ENCODE data around the gene DDX10.
"Not testable (repeated sequence)": the region's sequence is repeated elsewhere in the genome, so short reads cannot be mapped to it uniquely, and the experiment has no call there.

The DDX10 gene

DNA sequence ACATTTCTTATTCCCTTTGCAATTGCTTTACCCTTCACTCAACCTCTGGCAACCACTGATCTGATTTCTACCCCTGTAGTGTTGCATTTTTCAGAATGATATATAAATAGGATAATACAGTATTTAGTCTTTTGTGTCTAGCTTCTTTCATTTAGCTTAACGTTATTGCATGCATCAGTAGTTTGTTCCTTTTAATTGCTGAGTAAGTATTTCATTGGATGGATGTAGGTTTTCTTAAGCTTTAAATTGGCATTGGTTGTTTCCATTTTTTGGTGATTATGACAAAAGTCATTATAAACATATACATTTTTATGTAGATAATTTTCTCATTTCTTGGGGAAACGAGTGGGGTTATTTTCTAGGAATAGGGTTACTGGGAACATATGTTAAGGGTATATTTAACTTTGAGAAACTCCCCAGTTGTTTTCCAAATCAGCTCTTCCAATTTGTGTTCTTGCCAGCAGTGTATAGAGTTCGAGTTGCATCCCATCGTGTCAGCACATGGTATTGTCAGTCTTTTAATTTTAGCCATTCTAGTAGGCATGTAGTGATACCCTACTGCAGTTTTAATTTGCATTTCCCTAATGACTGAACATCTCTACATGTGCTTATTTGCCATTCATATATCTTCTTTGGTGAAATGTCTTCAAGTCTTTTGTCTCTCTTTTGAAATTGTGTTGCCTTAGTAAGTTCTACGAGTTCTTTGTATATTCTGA is 60.3 kb downstream of the DDX10 start:
- no peak for DNase-seq

DNA sequence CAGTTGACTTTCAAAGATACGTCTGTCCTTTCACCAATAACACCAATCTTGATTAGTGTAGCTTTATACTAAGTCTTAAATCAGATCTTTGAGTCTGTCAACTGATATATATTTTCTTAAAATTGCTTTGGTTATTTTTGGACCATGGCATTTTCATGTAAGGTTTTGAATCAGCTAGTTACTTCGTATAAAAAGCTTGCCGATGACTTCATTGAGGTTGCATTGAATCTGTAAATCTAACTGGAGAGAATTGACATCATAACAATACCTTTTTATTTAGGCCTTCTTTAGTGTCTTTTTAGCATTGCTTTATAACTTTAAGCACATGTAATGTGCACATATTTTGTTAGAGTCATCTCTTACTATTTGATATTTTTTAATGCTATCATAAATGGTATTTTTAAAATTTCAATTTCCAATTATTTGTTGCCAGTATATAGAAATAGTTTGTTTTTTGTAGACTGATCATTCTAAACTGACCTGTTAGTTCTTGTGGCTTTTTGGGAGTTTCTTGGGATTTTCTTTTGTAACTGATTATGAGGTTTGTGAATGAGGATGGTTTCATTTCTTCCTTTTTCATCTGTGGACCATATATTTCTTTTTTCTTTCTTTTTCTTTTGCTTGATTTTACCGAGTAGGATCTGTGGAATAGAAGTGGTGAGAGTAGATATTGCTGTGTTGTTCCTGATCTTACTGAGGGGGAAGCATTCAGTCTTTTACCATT is 61.4 kb downstream of the DDX10 start:
- DNase-seq = no peak

DNA sequence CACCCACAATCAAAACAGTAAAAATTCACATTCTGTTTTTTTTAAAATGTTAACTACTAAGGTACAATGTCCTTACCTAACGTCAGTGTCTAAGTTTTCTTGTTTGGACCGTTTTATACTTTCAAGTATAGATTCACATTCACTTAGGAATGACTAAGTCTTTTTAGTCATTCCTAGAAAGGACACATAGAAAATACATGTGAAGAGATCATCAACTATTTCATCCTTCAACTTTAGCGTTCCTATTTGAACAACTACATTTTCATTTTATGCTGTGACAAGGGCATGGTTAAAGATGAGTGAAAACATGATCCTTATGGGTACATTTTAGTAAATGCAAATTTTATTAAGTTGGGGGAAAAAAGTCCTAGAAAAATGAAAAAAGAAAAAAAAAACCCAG is 62.8 kb downstream of the DDX10 start:
- no peak for DNase-seq

DNA sequence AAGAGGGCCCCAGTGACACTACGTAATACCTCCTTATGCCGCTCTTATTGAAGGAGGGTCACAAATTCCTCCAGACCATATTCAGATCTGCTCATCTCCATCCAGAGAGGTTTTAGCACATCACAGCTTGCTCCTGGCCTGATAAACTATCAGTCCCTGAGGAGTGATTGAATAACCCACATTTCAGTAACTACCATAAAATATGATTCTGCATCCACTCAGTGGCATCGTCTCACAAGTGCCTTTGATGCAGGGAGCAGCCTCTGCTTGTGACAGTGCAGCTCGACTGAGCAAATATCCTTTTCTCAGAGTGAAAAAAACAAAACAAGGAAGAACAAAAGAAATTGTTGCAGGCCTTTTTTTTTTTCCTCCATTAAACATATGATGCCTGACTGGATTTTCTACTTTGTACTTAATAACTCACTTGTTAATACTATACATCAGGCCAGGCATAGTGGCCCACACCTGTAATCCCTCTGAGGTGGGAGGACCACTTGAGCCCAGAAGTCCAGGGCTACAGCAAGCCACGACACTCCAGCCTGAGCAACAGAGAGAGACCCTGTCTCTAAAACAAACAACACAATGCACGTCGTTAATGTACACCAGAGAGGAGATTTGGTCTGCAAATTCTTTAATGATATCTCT is 64.5 kb downstream of the DDX10 start:
- DNase-seq = no peak

DNA sequence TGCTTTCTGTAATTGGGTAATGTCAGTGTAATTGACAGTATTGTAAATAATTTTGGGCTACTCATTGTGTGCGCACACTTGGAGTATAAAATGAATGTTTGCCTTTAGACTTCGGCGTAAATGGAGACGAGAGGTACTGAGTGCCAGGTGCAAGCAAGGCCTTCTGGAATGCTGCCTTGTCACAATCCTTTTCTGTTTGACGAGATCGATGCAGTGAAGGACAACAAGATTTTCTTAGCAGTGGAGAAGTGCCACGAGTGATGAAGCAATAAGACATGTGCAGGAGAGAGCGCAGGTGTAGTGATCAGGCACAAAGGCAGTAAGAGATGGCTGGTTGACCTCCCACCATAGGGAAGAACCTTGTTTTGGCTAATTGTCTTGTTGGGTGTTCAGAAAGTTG is 67.5 kb downstream of the DDX10 start:
- no peak for DNase-seq

DNA sequence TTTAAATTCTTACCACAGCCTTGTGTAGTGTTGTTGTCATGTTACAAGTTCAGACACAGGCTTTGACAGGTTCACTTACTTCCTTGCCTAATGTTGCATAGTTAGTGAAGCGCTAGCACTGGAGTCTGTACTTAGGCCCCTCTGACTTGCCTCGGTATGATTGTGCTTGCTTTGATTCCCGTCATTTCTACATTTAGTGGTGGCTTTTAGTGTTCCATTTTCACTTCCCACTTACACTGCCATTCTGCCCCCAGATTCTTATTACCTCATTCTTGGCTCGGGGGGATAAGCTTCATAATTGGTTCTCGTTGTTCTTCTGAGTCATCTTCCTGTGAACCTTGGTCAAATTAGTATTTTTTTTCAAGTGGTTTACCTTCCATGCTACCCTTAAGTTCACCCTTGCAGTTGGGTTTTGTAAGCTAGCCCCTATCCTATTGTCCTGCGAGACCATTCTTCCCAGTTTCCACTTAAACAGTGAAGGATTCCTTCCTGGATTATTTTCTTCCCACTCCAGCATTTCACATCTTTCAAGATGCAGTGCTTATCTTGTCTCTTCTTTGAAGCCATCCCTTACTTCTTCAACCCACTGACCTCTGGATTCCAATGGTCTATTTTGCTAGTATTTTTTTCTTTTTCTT is 68.7 kb downstream of the DDX10 start:
- DNase-seq = no peak

DNA sequence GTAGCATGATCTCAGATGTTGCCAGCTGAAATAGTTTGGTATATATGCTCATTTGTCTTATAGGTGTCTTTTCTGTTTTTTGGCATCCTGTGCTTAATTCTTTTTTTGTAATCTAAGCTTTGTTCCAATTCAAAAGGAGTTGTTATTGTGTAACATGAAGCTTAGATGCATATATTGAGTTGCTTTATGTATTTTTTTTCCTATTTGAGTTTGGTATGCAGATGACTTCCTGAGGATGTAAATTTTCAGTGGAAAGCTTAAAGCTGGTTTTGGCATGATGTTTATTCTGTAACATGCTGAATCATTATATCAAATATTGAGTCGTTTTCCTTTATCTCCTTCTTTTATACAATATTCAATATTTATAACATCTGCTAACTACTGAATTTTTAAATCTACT is 69.4 kb downstream of the DDX10 start:
- DNase-seq = no peak

DNA sequence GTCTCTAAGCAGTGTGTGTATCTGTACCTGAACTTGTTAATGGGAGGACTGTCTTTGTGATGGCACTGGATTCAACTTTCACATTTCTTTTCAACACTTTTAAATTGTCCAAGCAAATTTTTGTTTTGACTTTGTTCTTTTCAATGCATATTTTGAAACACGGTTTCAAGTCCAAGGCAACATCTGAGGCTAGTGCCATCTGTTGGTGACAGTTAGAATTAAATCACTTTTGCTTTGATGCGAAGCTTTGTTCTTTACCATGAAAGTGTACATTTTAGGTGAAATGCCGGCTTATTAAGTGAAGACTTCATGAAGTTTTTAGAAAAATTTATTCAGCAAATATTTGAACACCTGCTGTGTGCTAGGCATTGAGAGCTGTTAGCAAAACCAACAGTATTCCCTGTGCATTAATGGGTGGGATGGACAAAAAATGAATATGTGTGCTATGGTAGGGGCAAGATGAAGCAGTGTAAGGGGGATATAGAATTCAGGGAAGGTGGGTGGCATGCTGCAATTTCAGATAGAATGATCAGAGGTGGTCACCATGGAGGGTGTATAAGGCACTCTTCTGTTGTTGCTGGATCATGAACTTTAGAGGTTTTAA is 70.2 kb downstream of the DDX10 start:
- no peak for DNase-seq

DNA sequence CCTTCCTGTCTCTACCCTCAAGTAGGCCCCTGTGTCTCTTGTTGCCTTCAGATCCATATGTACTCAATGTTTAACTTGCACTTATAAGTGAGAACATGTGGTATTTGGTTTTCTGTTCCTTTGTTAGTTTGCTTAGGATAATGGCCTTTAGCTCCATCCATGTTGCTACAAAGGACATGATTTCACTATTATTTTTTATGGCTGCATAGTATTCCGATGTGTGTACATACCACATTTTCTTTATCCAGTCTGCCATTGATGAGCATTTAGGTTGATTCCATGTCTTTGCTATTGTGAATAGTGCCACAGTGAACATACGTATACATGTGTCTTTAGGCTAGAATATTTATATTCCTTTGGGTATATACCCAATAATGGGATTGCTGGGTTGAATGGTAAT is 75.3 kb downstream of the DDX10 start:
- DNase-seq = not testable (repeated sequence)

DNA sequence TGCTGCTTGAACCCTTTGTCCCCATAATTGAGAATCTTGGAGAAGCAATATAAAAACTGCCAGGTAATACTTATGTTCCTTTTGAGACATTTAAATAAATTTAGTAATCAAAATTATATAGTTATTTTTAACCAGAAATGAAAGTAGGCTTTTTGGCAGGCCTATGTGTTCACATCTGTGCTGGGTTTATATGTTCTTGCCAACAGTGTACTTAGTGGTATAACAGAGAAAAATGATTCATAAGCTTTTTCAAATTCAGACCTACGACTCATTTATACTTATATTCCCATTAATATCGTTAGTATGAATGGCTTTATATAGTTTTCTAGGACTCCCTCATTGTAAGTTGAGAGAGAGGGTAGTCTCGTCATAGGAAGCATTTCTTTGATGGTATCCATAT is 79.0 kb downstream of the DDX10 start:
- DNase-seq = no peak

DNA sequence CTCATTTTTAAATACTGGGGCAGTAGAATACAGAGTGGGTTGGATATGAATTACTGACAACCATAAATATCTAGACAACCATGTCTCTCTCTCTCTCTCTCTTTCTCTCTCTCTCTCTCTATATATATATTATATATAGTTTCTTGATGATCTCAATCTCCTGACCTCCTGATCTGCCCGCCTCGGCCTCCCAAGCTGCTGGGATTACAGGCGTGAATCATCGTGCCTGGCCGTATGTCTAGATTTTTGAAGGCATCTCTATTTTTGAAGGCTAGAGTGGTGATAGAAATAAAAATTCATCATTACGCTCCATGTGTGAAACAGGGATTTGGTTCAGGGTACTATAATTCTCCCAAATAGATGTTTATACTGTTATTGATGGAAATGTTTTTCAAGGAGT is 84.1 kb downstream of the DDX10 start:
- no peak for DNase-seq

DNA sequence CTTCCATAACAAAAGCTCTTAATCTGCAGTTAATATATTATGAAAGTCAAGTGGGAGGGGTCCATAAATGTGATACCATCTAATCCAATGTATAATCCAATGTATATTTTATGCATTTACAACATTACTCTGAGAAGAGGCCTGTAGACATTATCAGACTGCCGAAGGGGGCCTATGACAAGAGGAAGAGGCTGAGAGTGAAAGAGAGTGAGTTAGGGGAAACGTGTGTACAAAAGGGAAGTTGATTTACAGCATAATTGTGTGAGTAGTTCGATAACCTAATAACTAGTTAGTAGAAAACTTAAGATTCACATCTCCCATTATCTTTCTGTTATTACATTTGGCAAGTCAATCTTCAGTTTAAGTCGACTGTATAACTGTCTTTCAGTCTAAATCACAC is 86.6 kb downstream of the DDX10 start:
- no peak for DNase-seq

DNA sequence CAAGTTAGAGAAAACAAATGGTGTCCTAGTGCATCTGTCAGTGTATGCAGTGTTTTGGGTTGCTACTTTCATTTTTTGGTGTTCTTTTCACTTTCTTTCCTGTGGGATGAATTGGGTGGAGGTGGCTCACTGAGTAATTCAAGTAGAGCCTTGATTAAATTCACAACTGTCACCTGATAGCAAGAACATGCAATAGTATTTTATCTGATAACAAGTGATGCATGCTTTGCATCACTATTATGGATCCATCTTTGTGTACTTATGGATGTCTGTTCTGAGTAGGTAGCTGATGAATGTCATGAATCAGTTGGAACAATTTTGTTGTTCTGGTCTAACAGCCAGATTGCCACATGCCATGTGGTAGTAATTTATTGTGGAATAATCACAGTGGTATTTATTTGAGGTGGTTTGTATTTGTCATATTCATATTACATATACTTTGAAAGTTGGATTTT is 87.5 kb downstream of the DDX10 start:
- no peak for DNase-seq

DNA sequence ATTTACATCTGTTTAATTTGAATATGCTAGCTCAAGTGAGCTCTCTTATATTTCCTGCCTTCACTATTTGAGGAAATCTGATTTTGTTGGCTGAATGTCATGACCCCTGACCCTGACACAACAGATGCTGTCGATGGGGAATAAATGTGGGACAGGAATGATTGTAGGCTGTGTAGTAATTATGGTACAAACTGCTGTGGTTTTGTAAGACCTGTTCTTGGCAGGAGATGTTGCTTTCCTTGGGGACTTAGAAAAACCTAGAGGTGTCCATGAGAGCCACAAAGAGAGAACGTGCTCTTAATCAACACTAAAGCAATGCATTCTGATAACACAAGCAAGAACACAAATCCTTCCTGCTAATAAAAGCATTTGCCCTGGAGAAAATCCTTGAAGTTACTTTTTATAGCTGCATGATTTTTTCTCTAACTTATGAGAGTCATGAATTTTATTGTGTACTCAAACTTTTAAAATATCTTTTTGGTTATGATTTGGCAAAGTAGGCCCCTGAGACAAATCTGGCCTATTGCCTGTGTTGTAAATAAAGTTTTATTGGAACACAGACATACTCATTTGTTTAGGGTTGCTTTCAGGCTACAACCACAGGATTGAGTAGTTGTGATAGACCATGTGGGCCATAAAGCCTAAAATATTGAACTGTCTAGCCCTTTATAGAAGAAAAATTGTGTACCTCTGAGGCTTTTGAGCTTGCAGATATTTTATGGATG is 90.2 kb downstream of the DDX10 start:
- no peak for DNase-seq

DNA sequence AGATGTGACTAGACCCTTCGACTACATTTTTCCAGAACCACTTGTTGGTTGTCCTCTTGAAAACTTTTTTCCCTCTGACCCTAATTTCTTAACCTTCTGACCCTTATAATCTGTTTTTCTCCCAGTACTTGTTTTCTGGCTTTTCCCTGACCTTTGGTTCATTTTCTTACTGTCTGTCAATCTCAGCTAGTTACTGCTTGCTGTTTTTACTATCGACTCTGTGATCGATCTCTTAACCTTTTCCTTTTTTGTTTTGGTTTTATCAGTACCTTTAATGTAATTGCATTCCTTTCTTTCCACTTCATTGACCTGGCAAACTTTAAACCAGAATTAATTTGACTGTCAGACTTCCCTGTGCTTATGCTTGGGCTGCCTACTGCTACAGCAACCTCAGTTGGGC is 92.8 kb downstream of the DDX10 start:
- DNase-seq = no peak

DNA sequence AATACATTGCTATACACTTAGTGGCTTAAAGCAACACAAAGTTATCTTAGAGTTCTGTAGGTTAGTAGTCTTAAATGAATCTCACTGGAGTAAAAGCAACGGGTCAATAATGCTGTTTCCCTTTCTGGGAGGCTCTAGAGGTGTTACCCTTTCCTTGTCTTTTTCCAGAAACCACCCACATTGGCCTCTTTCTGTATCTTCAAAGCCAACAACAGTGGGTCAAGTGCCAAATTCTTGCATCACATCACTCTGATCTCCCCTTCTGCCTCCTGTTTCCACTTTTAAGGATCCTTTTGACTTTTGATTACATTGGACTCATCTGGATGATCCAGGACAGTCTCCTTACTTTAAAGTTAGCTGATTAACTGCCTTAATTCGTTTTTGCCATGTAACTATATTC is 93.6 kb downstream of the DDX10 start:
- DNase-seq = no peak

DNA sequence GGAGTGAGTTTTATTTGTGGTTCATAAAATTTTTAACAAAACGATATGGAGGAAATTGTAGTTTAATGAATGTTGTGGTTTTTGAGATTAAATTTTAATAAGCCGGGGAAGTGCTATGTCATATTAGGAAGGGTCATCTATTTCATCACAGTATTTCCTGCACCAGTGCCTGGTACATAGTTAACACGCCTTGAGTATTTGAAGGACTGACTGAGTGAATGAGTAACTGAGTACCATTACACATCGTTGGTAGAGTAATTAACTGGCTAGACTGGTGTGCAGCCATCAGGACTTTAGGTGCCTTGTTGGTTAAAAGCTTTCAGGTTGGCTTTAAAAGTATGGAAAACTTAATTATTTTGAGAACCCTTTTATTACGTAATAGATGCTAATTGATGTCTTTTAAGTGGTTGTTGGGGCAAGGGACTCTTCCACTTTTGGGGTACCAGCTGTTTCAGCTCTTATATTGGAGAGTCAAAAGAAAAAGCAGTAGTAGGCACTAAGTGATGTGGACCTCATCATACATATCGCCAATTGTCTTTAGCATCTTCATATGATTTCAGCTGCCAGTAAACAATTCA is 101.8 kb downstream of the DDX10 start:
- DNase-seq = no peak

DNA sequence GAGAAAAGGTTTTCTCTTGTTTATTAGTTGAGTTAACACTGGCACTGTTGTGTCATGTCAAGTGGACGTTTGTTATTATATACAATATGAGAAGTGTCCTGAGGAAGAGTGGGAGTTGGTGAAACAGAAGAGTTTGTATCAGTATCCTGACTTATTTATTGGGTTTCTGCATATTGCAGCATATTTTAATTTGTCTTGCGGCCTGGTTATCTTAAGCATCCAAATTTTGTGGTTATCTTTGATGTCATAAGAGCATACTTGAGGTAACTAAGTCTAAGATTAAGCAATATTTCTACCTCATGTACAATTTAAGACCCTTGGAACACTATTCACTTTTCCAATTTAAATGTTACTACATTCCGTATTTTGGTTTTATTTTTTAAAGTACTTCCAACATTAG is 103.5 kb downstream of the DDX10 start:
- no peak for DNase-seq

DNA sequence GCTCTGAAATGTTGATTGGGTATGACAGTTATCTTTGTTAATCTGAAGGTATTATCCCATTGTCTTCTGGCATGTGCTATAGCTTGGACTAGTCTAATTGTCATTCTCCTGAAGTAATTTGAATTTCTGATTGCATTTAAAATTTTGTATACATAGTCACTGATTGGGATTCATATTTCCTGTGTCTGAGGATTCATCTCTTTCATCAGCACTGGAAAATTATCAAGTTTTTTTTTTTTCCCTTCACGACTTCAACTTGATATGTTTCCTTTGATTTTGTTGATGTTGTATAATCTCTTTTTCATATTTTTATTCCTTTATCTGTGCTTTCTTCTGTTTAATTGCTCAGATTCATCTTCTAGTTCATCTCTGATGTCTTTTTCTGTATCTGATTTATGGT is 104.1 kb downstream of the DDX10 start:
- DNase-seq = no peak

DNA sequence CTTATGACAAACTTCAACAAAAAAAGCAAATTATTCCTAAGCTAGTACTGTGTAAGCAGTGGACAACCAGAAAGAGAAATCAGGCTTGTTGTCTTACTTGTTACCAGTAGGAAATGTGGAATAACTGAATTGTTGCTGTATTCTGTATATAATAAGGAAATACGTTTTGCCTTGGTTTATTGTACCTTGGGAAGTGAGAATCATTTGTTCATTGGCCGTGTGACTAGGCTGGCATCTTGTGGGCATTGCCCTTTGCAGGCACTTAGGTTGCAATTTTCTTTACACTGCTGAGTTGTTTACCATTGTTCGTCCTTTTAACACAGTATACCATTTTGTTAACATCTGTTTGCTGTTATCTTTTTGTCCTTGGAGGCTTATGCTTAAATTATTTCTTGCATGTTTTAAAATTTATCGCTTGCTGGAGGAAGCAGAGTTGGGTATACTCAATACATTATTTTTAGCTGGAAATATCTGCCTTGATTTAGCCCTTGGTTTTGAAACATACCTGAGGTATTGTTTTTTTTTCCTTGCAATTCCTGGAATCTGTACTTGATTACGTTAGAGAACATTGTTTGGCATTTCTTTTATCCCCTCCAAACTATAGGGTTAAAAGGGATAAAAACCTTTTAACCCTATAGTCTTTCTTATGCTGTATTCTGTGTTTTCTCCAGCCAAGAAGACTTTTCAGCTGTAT is 109.3 kb downstream of the DDX10 start:
- no peak for DNase-seq

DNA sequence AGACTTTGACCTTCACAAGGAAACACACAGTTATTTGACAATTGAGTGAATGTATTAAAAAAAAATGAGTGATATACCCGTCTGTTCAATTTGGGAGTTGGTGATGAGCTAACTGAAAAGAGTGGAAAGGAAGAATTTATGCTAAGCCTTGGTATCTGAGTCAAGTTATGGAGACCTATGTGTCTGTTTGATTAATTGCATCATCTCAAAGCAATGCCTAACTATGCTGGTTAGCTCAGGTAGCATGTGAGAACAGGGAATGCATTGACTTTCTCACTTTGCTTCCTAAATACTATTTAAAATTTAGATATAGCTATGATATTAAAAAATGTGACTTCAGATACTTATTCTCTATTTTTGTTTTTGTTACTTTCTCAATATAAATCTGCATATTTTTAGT is 110.5 kb downstream of the DDX10 start:
- no peak for DNase-seq

DNA sequence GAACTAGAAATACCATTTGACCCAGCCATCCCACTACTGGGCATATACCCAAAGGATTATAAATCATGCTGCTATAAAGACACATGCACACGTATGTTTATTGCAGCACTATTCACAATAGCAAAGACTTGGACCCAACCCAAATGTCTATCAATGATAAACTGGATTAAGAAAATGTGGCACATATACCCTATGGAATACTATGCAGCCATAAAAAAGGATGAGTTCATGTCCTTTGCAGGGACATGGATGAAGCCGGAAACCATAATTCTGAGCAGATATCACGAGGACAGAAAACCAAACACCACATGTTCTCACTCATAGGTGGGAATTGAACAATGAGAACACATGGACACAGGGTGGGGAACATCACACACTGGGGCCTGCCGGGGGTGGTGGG is 114.3 kb downstream of the DDX10 start:
- not testable (repeated sequence) for DNase-seq
